PC-3 (cell line): ENCODE data around the gene SLC43A3. TPM values are rescaled to one million over a fixed set of nuclear protein-coding genes. Genes with fewer than 3 reads are reported as not detected.

Experiments
- ATAC-seq: fragments of 200-7000 bp; cut with Tn5 transposase; 2 replicates; pipeline ENCODE4 v1.9.1; 2020; ENCODE audit warnings: mild to moderate bottlenecking, moderate library complexity
- BruUV-seq: library from RNA; stranded (reverse); fragments of 400-500 nt; replicated peaks from 2 replicates; lab custom pipeline; 2021; lab: Mats Ljungman, UMichigan
- CTCF ChIA-PET: fragments of 300-600 bp; sonication (Branson Sonifier 250); formaldehyde crosslinking; loops from one replicate; lab custom pipeline; 2022; ENCODE audit warnings: antibody characterized with exemption; lab: Charles Lee
- POLR2A ChIA-PET: fragments of 300-600 bp; sonication (Branson Sonifier 250); formaldehyde crosslinking; loops from one replicate; lab custom pipeline; 2022; ENCODE audit warnings: antibody characterized with exemption; ENCODE audit not compliant: unreplicated experiment; lab: Charles Lee
- DNase-seq: peaks from one replicate; pipeline ENCODE4 v3.0.0-alpha.2; 2015
- H2AFZ ChIP-seq: fragments of 300-600 bp; sonication (generic); 2 replicates; pipeline ENCODE4 v1.6.0; 2016; ENCODE audit warnings: antibody characterized with exemption, low read length
- H3F3A ChIP-seq: fragments of 300-600 bp; sonication (generic); one replicate; pipeline ENCODE4 v1.6.0; 2017; ENCODE audit warnings: antibody characterized with exemption, low read length, control low read depth, mild to moderate bottlenecking; ENCODE audit not compliant: unreplicated experiment
- H3K27ac ChIP-seq: fragments of 300-600 bp; sonication (generic); 2 replicates; pipeline ENCODE4 v1.5.1; 2016; ENCODE audit warnings: mild to moderate bottlenecking, low read length
- H3K27me3 ChIP-seq: fragments of 300-600 bp; sonication (generic); 2 replicates; pipeline ENCODE4 v1.6.1; 2016; ENCODE audit warnings: low read length, mixed read lengths
- H3K36me3 ChIP-seq: fragments of 300-600 bp; sonication (generic); 2 replicates; pipeline ENCODE4 v1.6.1; 2016; ENCODE audit warnings: low read depth, mixed run types, low read length, mixed read lengths
- H3K4me1 ChIP-seq: fragments of 300-600 bp; sonication (generic); 2 replicates; pipeline ENCODE4 v1.5.1; 2016; ENCODE audit warnings: low read length; ENCODE audit not compliant: insufficient read depth
- H3K4me2 ChIP-seq: fragments of 300-600 bp; sonication (generic); 2 replicates; pipeline ENCODE4 v1.6.0; 2016; ENCODE audit warnings: low read length
- H3K4me3 ChIP-seq: fragments of 300-600 bp; sonication (generic); 2 replicates; pipeline ENCODE4 v1.5.1; 2016; ENCODE audit warnings: mild to moderate bottlenecking, low read length, mixed read lengths
- H3K79me2 ChIP-seq: fragments of 300-600 bp; sonication (generic); 2 replicates; pipeline ENCODE4 v1.6.1; 2017; ENCODE audit warnings: low read length, mixed read lengths
- H3K9ac ChIP-seq: fragments of 300-600 bp; sonication (generic); 2 replicates; pipeline ENCODE4 v1.6.0; 2016; ENCODE audit warnings: mild to moderate bottlenecking, low read length
- H3K9me2 ChIP-seq: fragments of 300-600 bp; sonication (generic); replicated peaks from 2 replicates; pipeline ENCODE4 v1.6.1; 2016; ENCODE audit warnings: mixed run types, low read length, mixed read lengths
- H3K9me3 ChIP-seq: fragments of 300-600 bp; sonication (generic); 2 replicates; pipeline ENCODE4 v1.6.1; 2016; ENCODE audit warnings: low read length, mixed read lengths
- H4K20me1 ChIP-seq: fragments of 300-600 bp; sonication (generic); 2 replicates; pipeline ENCODE4 v1.6.1; 2016; ENCODE audit warnings: low read length, mixed read lengths
- EZH2 ChIP-seq: fragments of 300-600 bp; sonication (generic); IDR thresholded peaks from one replicate; pipeline ENCODE4 v1.6.1; 2017; ENCODE audit warnings: antibody characterized with exemption, mild to moderate bottlenecking, low read length; ENCODE audit not compliant: unreplicated experiment
- EZH2phosphoT487 ChIP-seq: fragments of 300-600 bp; sonication (generic); IDR thresholded peaks from 2 replicates; pipeline ENCODE4 v1.6.1; 2018; ENCODE audit warnings: mild to moderate bottlenecking, antibody characterized with exemption, low read length, borderline replicate concordance
- intact Hi-C: fragments of 100-400 bp; cut with micrococcal nuclease; formaldehyde crosslinking; loops from 2 replicates; pipeline ENCODE4 v1.9.0; 2023
- total RNA-seq: library from RNA; depleted of rRNA; stranded (reverse); fragments of >200 nt; gene quantifications from 2 replicates; pipeline ENCODE4 v1.2.3, GENCODE V29; 2014
- TF ChIP-seq, protein P1 (sequence below): fragments of 300-600 bp; sonication (generic); conservative IDR thresholded peaks from 2 replicates; pipeline ENCODE4 v1.5.1; 2017; ENCODE audit warnings: antibody characterized with exemption, low read depth, mild to moderate bottlenecking, low read length

Gene SLC43A3
- total RNA-seq, 1 experiment from 2014 or later: 35.0 TPM

DNA sequence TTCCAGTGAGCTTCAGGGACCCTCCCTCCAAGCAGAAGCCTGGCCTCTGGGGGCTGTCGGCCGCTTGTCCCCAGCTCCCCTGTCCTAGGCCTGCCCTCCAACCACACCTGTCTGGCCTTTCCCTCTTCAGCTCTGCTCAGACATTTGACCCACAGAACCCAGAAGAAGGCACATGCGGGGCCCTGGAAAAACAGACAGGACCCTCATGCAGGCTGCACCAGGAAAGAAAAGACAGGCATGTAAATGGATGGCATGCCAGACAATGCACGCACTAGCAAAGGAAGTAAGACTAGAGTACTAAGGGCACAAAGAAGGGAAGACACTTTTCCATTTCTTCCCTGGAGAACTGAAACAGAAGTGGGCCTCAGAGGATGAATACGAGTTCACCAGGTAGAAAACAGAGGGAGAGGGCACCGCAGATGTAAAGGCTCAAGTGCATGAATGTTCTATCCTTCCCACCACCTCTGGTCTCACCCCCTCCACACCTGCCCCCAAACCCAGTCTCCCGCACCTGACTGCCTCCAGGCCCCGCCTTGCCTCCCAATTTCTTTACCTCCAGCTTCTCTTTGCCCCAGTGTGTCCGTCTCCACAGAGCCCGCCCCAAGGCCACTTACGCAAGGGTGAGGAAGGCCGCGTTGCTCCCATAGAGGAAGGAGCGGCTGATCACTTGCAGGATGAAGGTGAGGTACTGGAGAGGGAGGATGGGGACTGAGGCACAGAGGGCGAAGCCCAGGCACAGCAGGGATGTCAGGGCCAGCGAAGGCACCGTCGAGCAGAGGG is 17.4 kb downstream of the SLC43A3 start:
- Histone ChIP-seq H3F3A (no peaks in the 10 kb centered on the region), H3K4me2 (no peak overlapping the region), H2AFZ (no peak overlapping the region), H3K9me3 (no peaks in the 10 kb centered on the region), H3K4me1 (peaks cover 20% of the 10 kb centered on the region), H4K20me1 (no peaks in the 10 kb centered on the region), H3K27ac (no peak overlapping the region), H3K4me3 (no peak overlapping the region), H3K79me2 (no peaks in the 10 kb centered on the region), H3K27me3 (no peaks in the 10 kb centered on the region), H3K36me3 (0 out of 2 replicates have a peak, but pooled peaks cover 3% of the 10 kb centered on the region), H3K9me2 (no peaks in the 10 kb centered on the region), H3K9ac (no peak overlapping the region)
- no peak for ATAC-seq
- TF ChIP-seq EZH2phosphoT487 (no peak), EZH2 (no peak)
- TF ChIP-seq, protein P1, sequence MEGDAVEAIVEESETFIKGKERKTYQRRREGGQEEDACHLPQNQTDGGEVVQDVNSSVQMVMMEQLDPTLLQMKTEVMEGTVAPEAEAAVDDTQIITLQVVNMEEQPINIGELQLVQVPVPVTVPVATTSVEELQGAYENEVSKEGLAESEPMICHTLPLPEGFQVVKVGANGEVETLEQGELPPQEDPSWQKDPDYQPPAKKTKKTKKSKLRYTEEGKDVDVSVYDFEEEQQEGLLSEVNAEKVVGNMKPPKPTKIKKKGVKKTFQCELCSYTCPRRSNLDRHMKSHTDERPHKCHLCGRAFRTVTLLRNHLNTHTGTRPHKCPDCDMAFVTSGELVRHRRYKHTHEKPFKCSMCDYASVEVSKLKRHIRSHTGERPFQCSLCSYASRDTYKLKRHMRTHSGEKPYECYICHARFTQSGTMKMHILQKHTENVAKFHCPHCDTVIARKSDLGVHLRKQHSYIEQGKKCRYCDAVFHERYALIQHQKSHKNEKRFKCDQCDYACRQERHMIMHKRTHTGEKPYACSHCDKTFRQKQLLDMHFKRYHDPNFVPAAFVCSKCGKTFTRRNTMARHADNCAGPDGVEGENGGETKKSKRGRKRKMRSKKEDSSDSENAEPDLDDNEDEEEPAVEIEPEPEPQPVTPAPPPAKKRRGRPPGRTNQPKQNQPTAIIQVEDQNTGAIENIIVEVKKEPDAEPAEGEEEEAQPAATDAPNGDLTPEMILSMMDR: no peak
- no peak for DNase-seq
- POLR2A ChIA-PET: no interaction called here
- intact Hi-C loops: no loop called here
- no TSS peak for BruUV-seq
- CTCF ChIA-PET: no interaction called here

DNA sequence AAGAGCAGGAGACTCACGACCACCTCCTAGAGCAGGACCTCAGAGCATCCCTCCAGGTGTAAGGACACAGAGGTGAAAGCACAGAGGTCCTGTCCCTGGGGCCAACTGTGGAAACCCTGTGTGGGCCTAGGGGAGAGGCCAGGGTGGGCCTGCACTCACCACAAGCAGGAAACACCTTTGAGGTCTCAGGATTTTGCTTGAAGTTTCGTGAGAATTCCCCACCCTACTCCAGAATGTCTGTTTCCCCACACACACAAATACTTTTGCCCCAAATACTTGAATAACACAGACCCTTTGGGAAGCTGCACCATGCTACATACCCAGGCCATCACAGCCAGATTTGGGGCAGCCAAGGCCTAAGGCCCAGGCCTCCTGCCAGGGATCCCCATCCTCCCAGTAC is 18.1 kb downstream of the SLC43A3 start:
- Histone ChIP-seq H4K20me1 (no peaks in the 10 kb centered on the region), H3K4me1 (peaks cover 20% of the 10 kb centered on the region), H3K4me3 (no peak overlapping the region), H3F3A (no peaks in the 10 kb centered on the region), H3K4me2 (no peak overlapping the region), H3K27ac (no peak overlapping the region), H3K9me2 (no peaks in the 10 kb centered on the region), H3K36me3 (0 out of 2 replicates have a peak, but pooled peaks cover 3% of the 10 kb centered on the region), H3K9ac (no peak overlapping the region), H2AFZ (no peak overlapping the region), H3K27me3 (no peaks in the 10 kb centered on the region), H3K79me2 (no peaks in the 10 kb centered on the region), H3K9me3 (no peaks in the 10 kb centered on the region)
- ChIA-PET POLR2A (no interaction called here), CTCF (no interaction called here)
- BruUV-seq: no TSS peak
- DNase-seq (no peak), ATAC-seq (no peak)
- intact Hi-C loops: no loop called here
- TF ChIP-seq EZH2 (no peak), EZH2phosphoT487 (no peak)
- TF ChIP-seq, protein P1: no peak

DNA sequence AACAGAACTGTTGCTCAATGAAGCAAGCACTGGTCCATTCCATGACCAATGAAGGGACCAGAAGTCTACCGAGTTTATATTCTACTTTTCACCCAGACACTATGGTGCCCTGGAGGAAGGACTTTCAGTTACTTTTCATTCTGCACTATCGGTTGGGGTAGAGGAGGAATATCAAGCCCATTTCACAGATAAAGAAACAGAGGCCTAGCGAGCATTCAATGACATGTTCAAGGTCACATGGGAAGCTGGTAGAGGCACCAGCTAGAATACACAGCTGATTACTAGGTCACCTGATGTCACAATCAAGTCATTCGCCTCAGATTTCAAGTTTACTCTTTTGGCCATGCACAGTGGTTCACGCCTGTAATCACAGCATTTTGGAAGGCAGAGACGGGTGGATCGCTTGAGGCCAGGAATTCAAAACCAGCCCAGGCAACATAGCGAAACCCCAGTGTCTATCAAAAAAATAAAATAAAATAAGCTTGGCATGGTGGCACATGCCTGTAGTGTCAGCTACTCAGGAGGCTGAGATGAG is 18.9 kb downstream of the SLC43A3 start:
- no peaks in the 10 kb centered on the region for H4K20me1 ChIP-seq
- H3K4me3 ChIP-seq: no peak overlapping the region
- intact Hi-C loops: no loop called here
- 0 out of 2 replicates have a peak, but pooled peaks cover 3% of the 10 kb centered on the region for H3K36me3 ChIP-seq
- POLR2A ChIA-PET: no interaction called here
- H3K4me2 ChIP-seq: no peak overlapping the region
- CTCF ChIA-PET: no interaction called here
- no peak overlapping the region for H3K27ac ChIP-seq
- no peak for DNase-seq
- no peaks in the 10 kb centered on the region for H3K79me2 ChIP-seq
- peaks cover 21% of the 10 kb centered on the region for H3K4me1 ChIP-seq
- no peak overlapping the region for H2AFZ ChIP-seq
- ATAC-seq: no peak
- H3K9me2 ChIP-seq: no peaks in the 10 kb centered on the region
- no peaks in the 10 kb centered on the region for H3K9me3 ChIP-seq
- no peaks in the 10 kb centered on the region for H3K27me3 ChIP-seq
- H3F3A ChIP-seq: no peaks in the 10 kb centered on the region
- BruUV-seq: no TSS peak
- H3K9ac ChIP-seq: no peak overlapping the region
- TF ChIP-seq, protein P1: no peak
